Keratinocyte (primary cell): ENCODE data around the gene SMIM10L1.

ENCODE experiments used
- CTCF ChIP-seq, 3 experiments: IDR thresholded peaks in 1 of 3; conservative IDR thresholded peaks in 1 of 3; optimal IDR thresholded peaks in 1 of 3; 2 replicates in 2 of 3; 3 replicates in 1 of 3; pipeline versions ENCODE3 to v1.5.1; 2011; ENCODE audit warnings: low read length in 3 of 3, mild to moderate bottlenecking in 3 of 3, moderate library complexity in 2 of 3, control low read depth in 1 of 3, inconsistent platforms in 1 of 3; ENCODE audit not compliant: insufficient read depth in 2 of 3; ENCODE audit errors: extremely low read depth in 1 of 3
- EZH2 ChIP-seq: IDR thresholded peaks from one replicate; pipeline ENCODE4 v1.6.1; 2012; ENCODE audit warnings: inconsistent platforms, mild to moderate bottlenecking, low read length, moderate library complexity

DNA sequence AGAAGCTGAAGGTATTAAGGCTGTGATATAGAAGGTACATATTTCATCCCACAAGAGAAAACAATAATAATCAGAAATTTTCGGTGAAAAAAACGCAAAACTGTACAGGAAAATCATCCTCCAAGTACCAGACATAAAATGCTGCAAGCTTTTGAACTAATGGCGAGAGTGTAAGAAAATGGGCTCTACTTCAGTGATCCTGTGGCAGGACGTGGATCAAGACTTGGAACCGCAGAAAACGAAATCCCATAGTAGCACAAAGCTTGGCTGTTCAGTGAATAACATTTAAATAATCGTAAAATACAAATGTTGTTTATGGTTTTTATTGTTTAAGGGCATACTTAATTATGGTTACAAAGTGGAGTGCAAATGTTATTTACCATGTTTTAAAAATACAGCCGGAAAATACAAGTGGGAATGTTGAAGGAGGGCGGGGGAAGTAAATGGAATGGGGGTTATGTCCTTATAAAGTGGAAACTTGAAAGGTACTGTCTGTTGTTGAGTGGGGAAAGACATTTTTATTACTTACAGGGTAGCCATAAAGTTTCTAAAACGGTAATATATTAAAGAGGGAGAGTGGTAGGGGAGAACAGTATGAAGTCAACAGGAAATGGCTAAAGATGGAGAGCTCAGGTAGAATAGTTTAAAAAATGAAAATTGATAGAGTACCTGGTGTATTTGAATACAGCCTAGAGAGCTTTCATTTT, 1.1 kb downstream of the SMIM10L1 start:
- TF ChIP-seq CTCF (optimal IDR thresholded peaks at IDR 0.05 in 1 of 3, IDR thresholded peaks at IDR 0.05 in 1 of 3, conservative IDR thresholded peaks at IDR 0.05 in 1 of 3; ENCODE audit: extremely low read depth in 1 of 3, insufficient read depth in 2 of 3, low read length in 3 of 3), result no peak
- no peak for TF ChIP-seq EZH2
